WTC11 (cell line): ENCODE measurements around the gene PLEKHN1. TPM values are rescaled to one million over a fixed set of nuclear protein-coding genes. Genes with fewer than 3 reads are reported as not detected.
"Not testable (repeated sequence)": the region's sequence is repeated elsewhere in the genome, so short reads cannot be mapped to it uniquely, and the experiment has no call there.

ENCODE experiments used
- ATAC-seq: fragments of 200-7000 bp; cut with Tn5 transposase; 2 replicates; pipeline ENCODE4 v1.10.0; 2021; ENCODE audit warnings: mild to moderate bottlenecking, moderate library complexity
- CTCF ChIA-PET: fragments of 300-600 bp; sonication (Branson Sonifier 250); formaldehyde crosslinking; loops from one replicate; lab custom pipeline; 2021; ENCODE audit warnings: antibody characterized with exemption; lab: Charles Lee
- POLR2A ChIA-PET: fragments of 350-600 bp; sonication (Branson Sonifier 250); formaldehyde crosslinking; loops from one replicate; lab custom pipeline; 2021; ENCODE audit warnings: antibody characterized with exemption; lab: Charles Lee
- DNase-seq: peaks from one replicate; pipeline ENCODE4 v3.0.0; 2021; ENCODE audit warnings: low spot score
- H3K27ac Mint-ChIP-seq: 2 replicates; pipeline ENCODE4 v1.8.0; 2021; ENCODE audit warnings: mixed read lengths
- H3K27me3 Mint-ChIP-seq: 2 replicates; pipeline ENCODE4 v1.8.0; 2021; ENCODE audit warnings: low read depth, mild to moderate bottlenecking, moderate library complexity, mixed read lengths
- H3K36me3 Mint-ChIP-seq: 2 replicates; pipeline ENCODE4 v1.8.0; 2021; ENCODE audit warnings: mixed read lengths
- H3K4me1 Mint-ChIP-seq: 2 replicates; pipeline ENCODE4 v1.8.0; 2022; ENCODE audit warnings: mixed read lengths
- H3K4me3 Mint-ChIP-seq: 2 replicates; pipeline ENCODE4 v1.8.0; 2021; ENCODE audit warnings: mild to moderate bottlenecking, moderate library complexity, mixed read lengths
- H3K9me3 Mint-ChIP-seq: 2 replicates; pipeline ENCODE4 v1.8.0; 2021; ENCODE audit warnings: mixed read lengths
- CBFB ChIP-seq: sonication (generic); formaldehyde crosslinking; IDR thresholded peaks from 2 replicates; pipeline ENCODE4 v1.8.1; 2022; ENCODE audit warnings: mild to moderate bottlenecking, low read depth, missing genetic modification reagents
- CREM ChIP-seq: sonication (generic); formaldehyde crosslinking; IDR thresholded peaks from 2 replicates; pipeline ENCODE4 v1.8.1; 2022; ENCODE audit warnings: mild to moderate bottlenecking, missing genetic modification reagents, moderate library complexity
- ELF4 ChIP-seq: sonication (generic); formaldehyde crosslinking; IDR thresholded peaks from 2 replicates; pipeline ENCODE4 v1.8.1; 2022; ENCODE audit warnings: low read depth, mild to moderate bottlenecking, moderate library complexity, missing genetic modification reagents
- HMGA2 ChIP-seq: fragments of 250-450 bp; sonication (Bioruptor Pico); IDR thresholded peaks from 2 replicates; pipeline ENCODE4 v1.4.0; 2021; ENCODE audit warnings: mild to moderate bottlenecking, moderate library complexity
- JAZF1 ChIP-seq: fragments of 250-450 bp; sonication (Bioruptor Pico); IDR thresholded peaks from 2 replicates; pipeline ENCODE4 v1.9.0; 2021; ENCODE audit warnings: moderate library complexity, mild to moderate bottlenecking, inconsistent platforms
- JUN ChIP-seq: sonication (generic); formaldehyde crosslinking; IDR thresholded peaks from 2 replicates; pipeline ENCODE4 v1.8.0; 2023; ENCODE audit warnings: mild to moderate bottlenecking, missing genetic modification reagents
- KAT7 ChIP-seq: sonication (generic); formaldehyde crosslinking; IDR thresholded peaks from 2 replicates; pipeline ENCODE4 v1.8.1; 2023; ENCODE audit warnings: missing genetic modification reagents, mild to moderate bottlenecking, borderline replicate concordance
- NFATC4 ChIP-seq: fragments of 250-450 bp; sonication (Bioruptor Pico); IDR thresholded peaks from 2 replicates; pipeline ENCODE4 v1.9.0; 2021; ENCODE audit warnings: mild to moderate bottlenecking
- PRRX2 ChIP-seq: fragments of 250-450 bp; sonication (Bioruptor Pico); IDR thresholded peaks from 2 replicates; pipeline ENCODE4 v1.8.0; 2021; ENCODE audit warnings: mild to moderate bottlenecking
- RELA ChIP-seq: sonication (generic); formaldehyde crosslinking; IDR thresholded peaks from 2 replicates; pipeline ENCODE4 v1.8.1; 2022; ENCODE audit warnings: missing genetic modification reagents, mild to moderate bottlenecking, borderline replicate concordance
- RORB ChIP-seq: fragments of 250-450 bp; sonication (Bioruptor Pico); IDR thresholded peaks from 2 replicates; pipeline ENCODE4 v1.9.0; 2021; ENCODE audit warnings: mild to moderate bottlenecking
- SP1 ChIP-seq: sonication (generic); formaldehyde crosslinking; conservative IDR thresholded peaks from 2 replicates; pipeline ENCODE4 v1.8.1; 2022; ENCODE audit warnings: missing genetic modification reagents
- TP53 ChIP-seq: sonication (generic); formaldehyde crosslinking; IDR thresholded peaks from 2 replicates; pipeline ENCODE4 v1.8.1; 2023; ENCODE audit warnings: mild to moderate bottlenecking, missing genetic modification reagents
- ZNF121 ChIP-seq: sonication (generic); formaldehyde crosslinking; IDR thresholded peaks from 2 replicates; pipeline ENCODE4 v1.8.0; 2023; ENCODE audit warnings: missing genetic modification reagents
- ZNF232 ChIP-seq: sonication (generic); formaldehyde crosslinking; IDR thresholded peaks from 2 replicates; pipeline ENCODE4 v1.8.0; 2022; ENCODE audit warnings: mild to moderate bottlenecking, missing genetic modification reagents
- ZNF416 ChIP-seq: fragments of 250-450 bp; sonication (Bioruptor Pico); IDR thresholded peaks from 2 replicates; pipeline ENCODE4 v1.9.0; 2021; ENCODE audit warnings: mild to moderate bottlenecking, inconsistent platforms
- ZNF671 ChIP-seq: fragments of 250-450 bp; sonication (Bioruptor Pico); IDR thresholded peaks from 2 replicates; pipeline ENCODE4 v1.8.0; 2021; ENCODE audit warnings: mild to moderate bottlenecking
- total RNA-seq: library from RNA; stranded (reverse); gene quantifications from 3 replicates; pipeline ENCODE4 v1.2.3, GENCODE V29; 2021
- TF ChIP-seq, protein P1 (sequence below): sonication (generic); formaldehyde crosslinking; IDR thresholded peaks from 2 replicates; pipeline ENCODE4 v1.8.1; 2022; ENCODE audit warnings: low read depth, mild to moderate bottlenecking, moderate library complexity, missing genetic modification reagents, borderline replicate concordance
- TF ChIP-seq, protein P2 (sequence below): sonication (generic); formaldehyde crosslinking; IDR thresholded peaks from 2 replicates; pipeline ENCODE4 v1.8.1; 2023; ENCODE audit warnings: mild to moderate bottlenecking, missing genetic modification reagents
- TF ChIP-seq, protein P3 (sequence below): sonication (generic); formaldehyde crosslinking; IDR thresholded peaks from 2 replicates; pipeline ENCODE4 v1.8.1; 2023; ENCODE audit warnings: mild to moderate bottlenecking, missing genetic modification reagents, moderate library complexity
- TF ChIP-seq, protein P4 (sequence below): sonication (generic); formaldehyde crosslinking; IDR thresholded peaks from 2 replicates; pipeline ENCODE4 v1.8.1; 2022; ENCODE audit warnings: low read depth, missing genetic modification reagents, borderline replicate concordance
- TF ChIP-seq, protein P5 (sequence below): sonication (generic); formaldehyde crosslinking; IDR thresholded peaks from 2 replicates; pipeline ENCODE4 v1.8.0; 2023; ENCODE audit warnings: missing genetic modification reagents

PLEKHN1 gene
- total RNA-seq, 1 experiment from 2014 or later, result 3.4 TPM

DNA sequence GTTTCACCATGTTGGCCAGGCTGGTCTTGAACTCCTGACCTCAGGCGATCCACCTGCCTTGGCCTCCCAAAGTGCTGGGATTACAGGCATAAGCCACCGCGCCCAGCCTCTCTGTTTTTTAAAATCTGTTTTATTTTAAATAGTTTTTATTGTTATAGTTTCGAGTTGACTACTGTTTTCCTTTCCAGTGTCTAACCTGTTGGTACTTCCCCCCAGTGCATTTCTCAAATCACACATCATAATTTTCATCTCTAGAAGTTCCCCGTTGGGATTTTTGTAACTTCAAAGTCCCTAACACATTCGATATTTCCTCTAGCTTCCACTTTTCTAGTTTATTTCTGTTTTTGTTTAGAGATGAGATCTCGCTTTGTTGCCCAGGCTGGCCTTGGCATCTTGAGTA lies 26.1 kb downstream of the PLEKHN1 start:
- ChIA-PET CTCF (interaction anchor here (3.7 kb wide), 1 partner anchor 8 kb away, joined by 17 read pairs; no protein-coding TSS in a partner anchor), POLR2A (no interaction called here)
- Mint-ChIP-seq H3K27ac (no peak overlapping the region), H3K9me3 (peaks cover 21% of the 10 kb centered on the region), H3K4me1 (peaks cover 5% of the 10 kb centered on the region), H3K4me3 (no peak overlapping the region), H3K27me3 (peaks cover 92% of the 10 kb centered on the region), H3K36me3 (peaks cover 7% of the 10 kb centered on the region; the same call in 1 of the 2 replicates)
- ATAC-seq (no peak), DNase-seq (no peak)
- TF ChIP-seq ZNF121 (CRISPR knock-in tag), result no peak
- TF ChIP-seq, protein P1, sequence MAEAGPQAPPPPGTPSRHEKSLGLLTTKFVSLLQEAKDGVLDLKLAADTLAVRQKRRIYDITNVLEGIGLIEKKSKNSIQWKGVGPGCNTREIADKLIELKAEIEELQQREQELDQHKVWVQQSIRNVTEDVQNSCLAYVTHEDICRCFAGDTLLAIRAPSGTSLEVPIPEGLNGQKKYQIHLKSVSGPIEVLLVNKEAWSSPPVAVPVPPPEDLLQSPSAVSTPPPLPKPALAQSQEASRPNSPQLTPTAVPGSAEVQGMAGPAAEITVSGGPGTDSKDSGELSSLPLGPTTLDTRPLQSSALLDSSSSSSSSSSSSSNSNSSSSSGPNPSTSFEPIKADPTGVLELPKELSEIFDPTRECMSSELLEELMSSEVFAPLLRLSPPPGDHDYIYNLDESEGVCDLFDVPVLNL (CRISPR knock-in tag), result no peak

DNA sequence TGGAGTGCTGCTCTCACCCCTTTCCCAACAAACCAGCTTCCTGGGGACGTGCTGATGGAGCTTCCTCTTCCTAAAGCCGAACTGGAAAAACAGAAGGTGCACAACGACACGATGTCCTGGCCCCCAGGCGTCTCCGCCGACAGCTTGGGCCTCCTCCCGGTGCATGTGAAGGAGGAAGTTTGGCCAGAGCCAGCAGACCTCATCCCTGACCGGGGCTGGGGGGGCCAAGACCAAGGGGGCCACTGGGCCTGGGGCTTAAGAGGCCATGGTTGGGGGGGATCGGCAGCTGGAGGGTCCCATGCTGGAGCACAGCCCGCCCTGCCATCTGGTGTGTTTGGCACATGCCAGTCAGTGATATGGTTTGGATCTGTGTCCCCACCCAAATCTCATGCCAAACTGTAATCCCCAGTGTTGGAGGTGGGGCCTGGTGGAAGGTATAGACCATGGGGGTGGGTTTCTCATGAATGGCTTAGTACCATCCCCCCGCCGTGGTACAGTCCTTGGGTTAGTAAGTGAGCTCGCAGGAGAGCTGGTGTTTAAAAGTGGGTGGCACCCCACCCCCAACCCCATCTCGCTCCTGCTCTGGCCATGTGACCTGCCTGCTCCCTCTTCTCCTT lies 27.2 kb downstream of the PLEKHN1 start:
- peaks cover 92% of the 10 kb centered on the region for H3K27me3 Mint-ChIP-seq
- DNase-seq (no peak), ATAC-seq (no peak)
- ChIA-PET POLR2A (no interaction called here), CTCF (interaction anchor here (0.7 to 3.7 kb wide), 2 partner anchors 9 to 1787 kb away, joined by 3 to 17 read pairs; no protein-coding TSS in a partner anchor)
- H3K4me3 Mint-ChIP-seq, result no peak overlapping the region
- no peak overlapping the region for H3K27ac Mint-ChIP-seq
- H3K36me3 Mint-ChIP-seq, result peaks cover 7% of the 10 kb centered on the region; the same call in 1 of the 2 replicates
- TF ChIP-seq, protein P2, sequence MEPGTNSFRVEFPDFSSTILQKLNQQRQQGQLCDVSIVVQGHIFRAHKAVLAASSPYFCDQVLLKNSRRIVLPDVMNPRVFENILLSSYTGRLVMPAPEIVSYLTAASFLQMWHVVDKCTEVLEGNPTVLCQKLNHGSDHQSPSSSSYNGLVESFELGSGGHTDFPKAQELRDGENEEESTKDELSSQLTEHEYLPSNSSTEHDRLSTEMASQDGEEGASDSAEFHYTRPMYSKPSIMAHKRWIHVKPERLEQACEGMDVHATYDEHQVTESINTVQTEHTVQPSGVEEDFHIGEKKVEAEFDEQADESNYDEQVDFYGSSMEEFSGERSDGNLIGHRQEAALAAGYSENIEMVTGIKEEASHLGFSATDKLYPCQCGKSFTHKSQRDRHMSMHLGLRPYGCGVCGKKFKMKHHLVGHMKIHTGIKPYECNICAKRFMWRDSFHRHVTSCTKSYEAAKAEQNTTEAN (CRISPR knock-in tag), result no peak
- TF ChIP-seq TP53 (CRISPR knock-in tag) (no peak), PRRX2 (CRISPR knock-in tag) (no peak), CBFB (no peak), ZNF416 (CRISPR knock-in tag) (no peak), SP1 (CRISPR knock-in tag) (no peak), JAZF1 (CRISPR knock-in tag) (no peak), CREM (CRISPR knock-in tag) (no peak), JUN (CRISPR knock-in tag) (no peak), KAT7 (CRISPR knock-in tag) (no peak), ELF4 (no peak), RORB (CRISPR knock-in tag) (no peak), RELA (CRISPR knock-in tag) (no peak), HMGA2 (CRISPR knock-in tag) (no peak), NFATC4 (CRISPR knock-in tag) (no peak), ZNF232 (no peak), ZNF671 (no peak)
- TF ChIP-seq, protein P3, sequence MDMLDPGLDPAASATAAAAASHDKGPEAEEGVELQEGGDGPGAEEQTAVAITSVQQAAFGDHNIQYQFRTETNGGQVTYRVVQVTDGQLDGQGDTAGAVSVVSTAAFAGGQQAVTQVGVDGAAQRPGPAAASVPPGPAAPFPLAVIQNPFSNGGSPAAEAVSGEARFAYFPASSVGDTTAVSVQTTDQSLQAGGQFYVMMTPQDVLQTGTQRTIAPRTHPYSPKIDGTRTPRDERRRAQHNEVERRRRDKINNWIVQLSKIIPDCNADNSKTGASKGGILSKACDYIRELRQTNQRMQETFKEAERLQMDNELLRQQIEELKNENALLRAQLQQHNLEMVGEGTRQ (CRISPR knock-in tag), result no peak
- TF ChIP-seq, protein P4, sequence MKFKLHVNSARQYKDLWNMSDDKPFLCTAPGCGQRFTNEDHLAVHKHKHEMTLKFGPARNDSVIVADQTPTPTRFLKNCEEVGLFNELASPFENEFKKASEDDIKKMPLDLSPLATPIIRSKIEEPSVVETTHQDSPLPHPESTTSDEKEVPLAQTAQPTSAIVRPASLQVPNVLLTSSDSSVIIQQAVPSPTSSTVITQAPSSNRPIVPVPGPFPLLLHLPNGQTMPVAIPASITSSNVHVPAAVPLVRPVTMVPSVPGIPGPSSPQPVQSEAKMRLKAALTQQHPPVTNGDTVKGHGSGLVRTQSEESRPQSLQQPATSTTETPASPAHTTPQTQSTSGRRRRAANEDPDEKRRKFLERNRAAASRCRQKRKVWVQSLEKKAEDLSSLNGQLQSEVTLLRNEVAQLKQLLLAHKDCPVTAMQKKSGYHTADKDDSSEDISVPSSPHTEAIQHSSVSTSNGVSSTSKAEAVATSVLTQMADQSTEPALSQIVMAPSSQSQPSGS (CRISPR knock-in tag), result no peak
- TF ChIP-seq, protein P5, sequence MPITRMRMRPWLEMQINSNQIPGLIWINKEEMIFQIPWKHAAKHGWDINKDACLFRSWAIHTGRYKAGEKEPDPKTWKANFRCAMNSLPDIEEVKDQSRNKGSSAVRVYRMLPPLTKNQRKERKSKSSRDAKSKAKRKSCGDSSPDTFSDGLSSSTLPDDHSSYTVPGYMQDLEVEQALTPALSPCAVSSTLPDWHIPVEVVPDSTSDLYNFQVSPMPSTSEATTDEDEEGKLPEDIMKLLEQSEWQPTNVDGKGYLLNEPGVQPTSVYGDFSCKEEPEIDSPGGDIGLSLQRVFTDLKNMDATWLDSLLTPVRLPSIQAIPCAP (CRISPR knock-in tag), result no peak
- H3K4me1 Mint-ChIP-seq, result peaks cover 5% of the 10 kb centered on the region
- H3K9me3 Mint-ChIP-seq, result peaks cover 16% of the 10 kb centered on the region

DNA sequence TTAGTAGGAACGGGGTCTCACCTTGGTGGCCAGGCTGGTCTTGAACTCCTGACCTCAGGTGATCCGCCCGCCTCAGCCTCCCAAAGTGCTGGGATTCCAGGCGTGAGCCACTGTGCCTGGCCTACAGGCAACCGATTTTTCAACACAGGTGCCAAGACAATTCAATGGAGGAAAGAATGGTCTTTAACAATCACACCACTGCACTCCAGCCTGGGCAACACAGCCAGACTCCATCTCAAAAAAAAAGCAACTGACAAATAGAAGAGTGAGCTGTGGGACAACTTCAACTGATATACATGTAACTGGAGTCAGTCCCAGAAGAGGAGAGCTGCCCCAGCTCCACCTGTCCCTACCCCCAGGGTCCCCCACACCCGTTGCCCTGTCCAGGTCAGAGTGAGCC lies 28.3 kb downstream of the PLEKHN1 start:
- H3K4me3 Mint-ChIP-seq, H3K9me3 Mint-ChIP-seq, POLR2A ChIA-PET, H3K4me1 Mint-ChIP-seq, DNase-seq, ATAC-seq, H3K36me3 Mint-ChIP-seq, H3K27ac Mint-ChIP-seq: not testable (repeated sequence)
- CTCF ChIA-PET, result interaction anchor here (0.9 to 3.7 kb wide), 3 partner anchors 11 to 47 kb away, joined by 3 to 17 read pairs (median 4); no protein-coding TSS in a partner anchor
- H3K27me3 Mint-ChIP-seq, result peaks cover 88% of the 10 kb centered on the region
